GM12874 (cell line): ENCODE data around the gene TBC1D30.
A peak's percentile ranks its signal among the peaks of the same experiment; 100 is the strongest.

ENCODE experiments used
- CTCF ChIP-seq: IDR thresholded peaks from 2 replicates; pipeline ENCODE4 v1.5.1; 2011; ENCODE audit warnings: low read depth, mild to moderate bottlenecking, control low read depth, low read length, moderate library complexity; ENCODE audit not compliant: insufficient read depth

The TBC1D30 gene

GRCh38 chr12:64889434-64890216, 65.2 kb downstream of the TBC1D30 start:
- no peak for TF ChIP-seq CTCF

- peak; percentile 43; the same call in 1 of the 2 replicates for TF ChIP-seq CTCF
Measured at GRCh38 chr12:64890873-64891468, 66.5 kb downstream of the TBC1D30 start.

- TF ChIP-seq CTCF = no peak
Measured at GRCh38 chr12:64891629-64892028, 67.2 kb downstream of the TBC1D30 start.

- TF ChIP-seq CTCF = no peak
Measured at GRCh38 chr12:64892561-64892960, 68.1 kb downstream of the TBC1D30 start.

- no peak for TF ChIP-seq CTCF
Measured at GRCh38 chr12:64893961-64894360, 69.5 kb downstream of the TBC1D30 start.

- no peak for TF ChIP-seq CTCF
Measured at GRCh38 chr12:64894827-64895475, 70.5 kb downstream of the TBC1D30 start.

GRCh38 chr12:64895526-64895925, 71.1 kb downstream of the TBC1D30 start:
- TF ChIP-seq CTCF = no peak
